ENCODE data around the gene TCP11.

TCP11 gene

DNA sequence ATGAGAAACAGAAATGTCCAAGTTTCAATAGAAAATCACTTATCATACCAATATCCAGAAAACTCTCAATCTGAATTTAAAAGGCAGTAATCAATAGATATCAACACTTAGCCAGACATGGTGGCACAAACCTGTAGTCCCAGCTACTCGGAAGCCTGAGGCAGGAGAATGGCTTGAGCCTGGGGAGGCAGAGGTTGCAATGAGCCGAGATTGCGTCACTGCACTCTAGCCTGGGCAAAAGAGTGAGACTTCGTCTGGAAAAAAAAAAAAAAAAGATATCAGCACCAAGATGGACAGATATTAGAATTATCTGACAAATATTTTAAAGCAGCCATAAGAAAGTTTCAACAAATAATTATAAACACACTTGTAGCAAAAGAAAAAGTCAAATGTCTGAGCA lies 47.0 kb downstream of the TCP11 start:
- TF ChIP-seq, protein P1, sequence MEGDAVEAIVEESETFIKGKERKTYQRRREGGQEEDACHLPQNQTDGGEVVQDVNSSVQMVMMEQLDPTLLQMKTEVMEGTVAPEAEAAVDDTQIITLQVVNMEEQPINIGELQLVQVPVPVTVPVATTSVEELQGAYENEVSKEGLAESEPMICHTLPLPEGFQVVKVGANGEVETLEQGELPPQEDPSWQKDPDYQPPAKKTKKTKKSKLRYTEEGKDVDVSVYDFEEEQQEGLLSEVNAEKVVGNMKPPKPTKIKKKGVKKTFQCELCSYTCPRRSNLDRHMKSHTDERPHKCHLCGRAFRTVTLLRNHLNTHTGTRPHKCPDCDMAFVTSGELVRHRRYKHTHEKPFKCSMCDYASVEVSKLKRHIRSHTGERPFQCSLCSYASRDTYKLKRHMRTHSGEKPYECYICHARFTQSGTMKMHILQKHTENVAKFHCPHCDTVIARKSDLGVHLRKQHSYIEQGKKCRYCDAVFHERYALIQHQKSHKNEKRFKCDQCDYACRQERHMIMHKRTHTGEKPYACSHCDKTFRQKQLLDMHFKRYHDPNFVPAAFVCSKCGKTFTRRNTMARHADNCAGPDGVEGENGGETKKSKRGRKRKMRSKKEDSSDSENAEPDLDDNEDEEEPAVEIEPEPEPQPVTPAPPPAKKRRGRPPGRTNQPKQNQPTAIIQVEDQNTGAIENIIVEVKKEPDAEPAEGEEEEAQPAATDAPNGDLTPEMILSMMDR (IDR thresholded peaks at IDR 0.05), result no peak
- no peak for DNase-seq (ENCODE audit: low spot score)
- peak overlapping the region in 1 of 2 donors; percentile 45 for H3K27ac ChIP-seq
- H3K4me3 ChIP-seq, result no peak overlapping the region

GRCh38 chr6:35093783-35094182 lies 47.4 kb downstream of the TCP11 start:
- TF ChIP-seq, protein P1 (IDR thresholded peaks at IDR 0.05), result no peak
- peak overlapping the region in 1 of 2 donors; percentile 45 for H3K27ac ChIP-seq
- H3K4me3 ChIP-seq, result no peak overlapping the region
- DNase-seq (ENCODE audit: low spot score), result no peak

DNA sequence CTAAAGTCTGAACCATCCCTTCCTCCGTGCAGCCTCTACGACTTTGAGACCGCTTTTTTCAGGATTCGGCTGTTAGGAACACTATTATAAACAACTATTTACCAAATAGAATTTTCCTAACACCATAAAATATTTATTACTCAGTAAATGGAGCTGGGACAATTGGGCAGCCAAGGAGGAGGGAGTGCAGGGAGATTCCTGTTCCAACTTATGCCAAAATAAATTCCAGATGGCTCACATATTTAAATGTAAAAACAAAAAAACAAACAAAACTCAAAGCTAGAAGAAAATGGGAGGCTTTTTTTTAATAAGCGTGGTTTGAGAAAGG lies 48.1 kb downstream of the TCP11 start:
- TF ChIP-seq, protein P1 (IDR thresholded peaks at IDR 0.05), result no peak
- Histone ChIP-seq H3K27ac (peak overlapping the region; percentile 39 to 76), H3K4me3 (no peak overlapping the region)
- no peak for DNase-seq (ENCODE audit: low spot score)

DNA sequence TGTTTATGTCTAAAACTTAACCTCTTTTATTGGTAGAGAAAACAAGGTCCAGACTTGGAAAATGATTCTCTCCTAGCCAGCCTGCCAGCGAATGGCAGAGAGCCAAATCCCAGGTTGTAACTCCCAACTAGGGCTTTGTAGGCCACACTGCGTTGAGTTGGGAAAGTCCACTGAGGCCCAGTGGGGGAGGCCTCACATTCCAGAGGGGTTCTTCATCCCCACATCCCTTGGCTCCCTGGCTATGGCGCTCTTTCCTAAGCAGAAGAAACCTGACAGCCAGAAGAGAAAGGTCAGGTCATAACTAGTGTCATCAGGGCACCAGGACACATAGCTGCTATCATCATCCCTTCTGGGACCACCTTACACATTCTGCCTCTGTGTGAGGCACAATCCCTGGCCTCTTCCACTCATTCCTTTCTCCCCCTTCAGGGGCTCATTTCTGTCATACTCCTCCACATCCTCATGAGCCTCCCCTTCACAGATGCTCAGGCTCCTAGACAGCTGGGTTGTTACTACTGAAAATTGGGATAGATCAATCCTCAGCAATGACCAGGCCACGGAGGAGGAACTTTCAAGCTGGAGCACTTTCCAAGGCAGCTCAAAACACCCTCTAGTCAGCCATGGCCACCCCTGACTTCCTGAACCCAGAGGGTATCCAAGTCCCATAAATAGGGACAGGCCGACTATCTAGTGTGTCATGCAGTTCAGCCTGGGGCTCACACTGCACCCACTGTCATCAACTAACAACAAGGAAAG lies 48.6 kb downstream of the TCP11 start:
- DNase-seq (ENCODE audit: low spot score), result peak; percentile 79
- Histone ChIP-seq H3K27ac (peak overlapping the region; percentile 39 to 76), H3K4me3 (no peak overlapping the region)
- TF ChIP-seq, protein P1 (IDR thresholded peaks at IDR 0.05), result no peak

- H3K27ac ChIP-seq, result peak overlapping the region; percentile 39 to 76
- peak; percentile 63 for DNase-seq (ENCODE audit: low spot score)
- H3K4me3 ChIP-seq, result no peak overlapping the region
Observed at GRCh38 chr6:35091346-35092083, 49.6 kb downstream of the TCP11 start.

DNA sequence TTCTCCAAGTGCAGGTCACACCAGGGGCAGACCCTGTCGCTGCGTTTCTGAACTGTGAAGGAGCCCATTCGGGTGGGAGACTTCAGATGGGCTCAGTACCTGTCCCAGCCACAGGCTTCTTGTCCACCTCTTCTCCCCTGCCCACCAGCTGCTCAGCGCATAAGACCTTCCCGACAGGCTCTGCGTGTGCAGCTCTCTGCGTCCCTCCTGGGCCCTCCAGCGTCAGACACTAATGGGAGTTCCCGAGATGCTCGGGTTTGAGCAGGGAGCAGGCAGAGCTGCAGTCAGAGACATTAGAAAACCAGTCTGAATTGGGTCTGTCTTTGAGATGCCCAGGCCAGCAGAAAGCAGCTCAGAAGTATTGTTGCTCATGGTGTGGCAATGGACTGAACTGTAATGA lies 50.4 kb downstream of the TCP11 start:
- DNase-seq (ENCODE audit: low spot score), result no peak
- Histone ChIP-seq H3K27ac (no peak overlapping the region), H3K4me3 (no peak overlapping the region)
- TF ChIP-seq, protein P1 (IDR thresholded peaks at IDR 0.05), result no peak

More at GRCh38 chr6:35091346-35092083, 49.6 kb downstream of the TCP11 start:
- TF ChIP-seq, protein P1 (IDR thresholded peaks at IDR 0.05), result no peak
